ENCODE results near the gene HARBI1.

HARBI1 gene

GRCh38 chr11:46611526-46612304 is 5.3 kb downstream of the HARBI1 start:
- TF ChIP-seq, protein P1, sequence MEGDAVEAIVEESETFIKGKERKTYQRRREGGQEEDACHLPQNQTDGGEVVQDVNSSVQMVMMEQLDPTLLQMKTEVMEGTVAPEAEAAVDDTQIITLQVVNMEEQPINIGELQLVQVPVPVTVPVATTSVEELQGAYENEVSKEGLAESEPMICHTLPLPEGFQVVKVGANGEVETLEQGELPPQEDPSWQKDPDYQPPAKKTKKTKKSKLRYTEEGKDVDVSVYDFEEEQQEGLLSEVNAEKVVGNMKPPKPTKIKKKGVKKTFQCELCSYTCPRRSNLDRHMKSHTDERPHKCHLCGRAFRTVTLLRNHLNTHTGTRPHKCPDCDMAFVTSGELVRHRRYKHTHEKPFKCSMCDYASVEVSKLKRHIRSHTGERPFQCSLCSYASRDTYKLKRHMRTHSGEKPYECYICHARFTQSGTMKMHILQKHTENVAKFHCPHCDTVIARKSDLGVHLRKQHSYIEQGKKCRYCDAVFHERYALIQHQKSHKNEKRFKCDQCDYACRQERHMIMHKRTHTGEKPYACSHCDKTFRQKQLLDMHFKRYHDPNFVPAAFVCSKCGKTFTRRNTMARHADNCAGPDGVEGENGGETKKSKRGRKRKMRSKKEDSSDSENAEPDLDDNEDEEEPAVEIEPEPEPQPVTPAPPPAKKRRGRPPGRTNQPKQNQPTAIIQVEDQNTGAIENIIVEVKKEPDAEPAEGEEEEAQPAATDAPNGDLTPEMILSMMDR (IDR thresholded peaks at IDR 0.05; ENCODE audit: low read depth, low read length): no peak
- no peak overlapping the region for H3K4me3 ChIP-seq (ENCODE audit: low read depth, low read length)
- no peak for DNase-seq (ENCODE audit: low read depth, low spot score)
- in situ Hi-C loops (cut with HindIII; ENCODE audit: low sequenced_read_pairs): no loop called here

- TF ChIP-seq, protein P1 (IDR thresholded peaks at IDR 0.05; ENCODE audit: low read depth, low read length): no peak
- DNase-seq (ENCODE audit: low read depth, low spot score): no peak
- H3K4me3 ChIP-seq (ENCODE audit: low read depth, low read length): no peak overlapping the region
Measured at GRCh38 chr11:46609386-46609785, 7.6 kb downstream of the HARBI1 start.

GRCh38 chr11:46607516-46607915 is 9.5 kb downstream of the HARBI1 start:
- no peak for DNase-seq (ENCODE audit: low read depth, low spot score)
- H3K4me3 ChIP-seq (ENCODE audit: low read depth, low read length): no peak overlapping the region
- TF ChIP-seq, protein P1 (IDR thresholded peaks at IDR 0.05; ENCODE audit: low read depth, low read length): no peak
- in situ Hi-C loops (cut with HindIII; ENCODE audit: low sequenced_read_pairs): no loop called here

More at GRCh38 chr11:46609386-46609785, 7.6 kb downstream of the HARBI1 start:
- in situ Hi-C loops (cut with HindIII; ENCODE audit: low sequenced_read_pairs): no loop called here

DNA sequence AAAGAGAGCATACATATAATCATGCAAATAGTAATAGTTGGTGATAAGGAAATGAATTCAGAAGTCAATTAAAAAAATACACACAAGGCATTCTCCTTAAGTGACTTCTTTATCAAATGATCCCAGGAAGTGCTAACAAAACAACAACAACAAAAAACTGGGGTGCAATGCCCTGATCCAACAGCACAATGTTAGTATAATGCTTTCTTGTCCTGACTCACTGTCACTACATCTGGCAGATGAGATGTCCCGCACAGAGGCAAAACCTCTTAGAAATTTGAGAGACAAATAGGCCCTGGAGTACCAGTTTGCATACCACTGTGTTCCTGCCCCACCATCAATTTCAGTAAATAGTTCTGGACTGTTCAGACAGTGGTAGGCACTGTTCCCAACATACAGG is 12.2 kb downstream of the HARBI1 start:
- no peak overlapping the region for H3K4me3 ChIP-seq (ENCODE audit: low read depth, low read length)
- no peak for DNase-seq (ENCODE audit: low read depth, low spot score)
- TF ChIP-seq, protein P1 (IDR thresholded peaks at IDR 0.05; ENCODE audit: low read depth, low read length): no peak
- in situ Hi-C loops (cut with HindIII; ENCODE audit: low sequenced_read_pairs): no loop called here

DNA sequence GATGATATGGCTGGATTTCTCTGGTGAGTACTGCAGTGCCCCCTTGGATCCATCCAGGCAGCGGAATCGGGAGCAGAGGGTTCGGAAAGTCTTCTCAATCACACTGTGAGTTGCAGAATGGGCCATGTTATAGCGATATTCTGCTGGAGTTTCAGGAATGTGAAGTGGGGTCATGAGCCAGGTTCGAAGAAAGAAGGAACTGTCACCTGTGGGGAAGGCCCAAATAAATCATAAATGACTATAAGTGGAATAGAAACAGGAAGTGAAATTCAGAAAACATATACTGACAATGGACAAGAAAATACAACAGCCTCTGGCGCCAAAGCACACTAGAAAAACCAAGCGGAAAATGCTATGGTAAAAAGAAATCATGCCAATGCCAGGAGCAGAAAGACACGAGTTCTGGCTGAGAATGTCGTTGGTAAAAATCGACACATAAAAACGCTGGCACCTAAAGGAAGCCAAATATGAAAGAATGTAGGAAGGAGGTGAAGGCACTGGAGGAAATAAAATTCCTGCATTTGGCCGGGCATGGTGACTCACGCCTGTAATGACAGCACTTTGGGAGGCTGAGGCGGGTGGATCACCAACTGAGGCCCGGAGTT is 13.2 kb downstream of the HARBI1 start:
- no peak for DNase-seq (ENCODE audit: low read depth, low spot score)
- TF ChIP-seq, protein P1 (IDR thresholded peaks at IDR 0.05; ENCODE audit: low read depth, low read length): no peak
- in situ Hi-C loops (cut with HindIII; ENCODE audit: low sequenced_read_pairs): no loop called here
- no peak overlapping the region for H3K4me3 ChIP-seq (ENCODE audit: low read depth, low read length)

DNA sequence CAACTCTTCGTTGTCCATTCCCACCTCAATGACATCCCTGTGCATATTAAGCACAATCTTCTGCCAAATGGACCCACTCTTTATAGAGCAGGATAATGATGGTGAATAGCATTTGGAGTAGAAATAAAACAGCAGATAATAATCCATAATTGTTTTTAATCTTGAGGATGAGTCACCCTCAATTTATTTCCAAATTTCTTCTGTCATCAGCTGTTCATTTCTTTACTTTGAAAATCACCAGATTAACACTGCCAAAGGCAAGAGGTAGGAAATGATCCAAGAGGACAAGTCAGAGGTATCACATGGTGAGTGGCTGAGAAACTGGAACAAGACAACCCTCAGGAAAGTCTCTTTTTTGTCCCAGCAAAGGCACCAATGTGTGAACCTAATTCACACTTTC is 15.9 kb downstream of the HARBI1 start:
- in situ Hi-C loops (cut with HindIII; ENCODE audit: low sequenced_read_pairs): no loop called here
- H3K4me3 ChIP-seq (ENCODE audit: low read depth, low read length): no peak overlapping the region
- TF ChIP-seq, protein P1 (IDR thresholded peaks at IDR 0.05; ENCODE audit: low read depth, low read length): no peak
- no peak for DNase-seq (ENCODE audit: low read depth, low spot score)
